ENCODE data around the gene PRKAG2.

- TF ChIP-seq CTCF (IDR thresholded peaks at IDR 0.05; ENCODE audit: low read length) (no peak), EZH2 (IDR thresholded peaks at IDR 0.05; ENCODE audit: borderline replicate concordance, low read length) (no peak)
Measured at GRCh38 chr7:151827620-151828019, 49.3 kb downstream of the PRKAG2 start.

Measured in OCI-LY1 (cell line).